ENCODE results near the gene CASP10. TPM values are rescaled to one million over a fixed set of nuclear protein-coding genes. Genes with fewer than 3 reads are reported as not detected.
A peak's percentile ranks its signal among the peaks of the same experiment; 100 is the strongest.

Gene CASP10
- total and polyA plus RNA-seq, 2 experiments from 2014 or later: 1.6 to 11.0 TPM

DNA sequence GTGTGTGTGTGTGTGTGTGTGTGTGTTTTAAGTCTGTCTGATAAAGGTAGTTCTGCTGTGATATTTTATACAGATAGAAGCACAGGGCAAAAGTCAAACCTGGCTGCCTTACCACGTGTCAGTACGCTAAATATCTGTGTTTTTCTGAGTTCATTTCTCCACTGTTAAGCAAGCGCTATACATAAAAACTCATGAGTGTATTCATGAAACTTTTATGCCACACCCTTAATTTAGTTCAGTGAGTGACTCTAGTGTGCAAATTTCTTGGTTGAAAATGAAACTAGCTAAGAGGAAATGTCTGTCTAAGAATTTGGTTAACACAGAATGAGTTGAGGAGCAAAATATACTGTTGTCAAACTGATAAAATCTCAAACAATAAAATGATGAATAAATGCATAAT lies 11.2 kb downstream of the CASP10 start:
- no peaks in the 10 kb centered on the region for H3K27me3 ChIP-seq
- no peak overlapping the region for H3K27ac ChIP-seq
- no peak for TF ChIP-seq CTCF (IDR thresholded peaks at IDR 0.05; ENCODE audit: poor library complexity)
- TF ChIP-seq EZH2phosphoT487 (IDR thresholded peaks at IDR 0.05; ENCODE audit: low read depth, severe bottlenecking, unreplicated experiment): no peak
- TF ChIP-seq EZH2 (IDR thresholded peaks at IDR 0.05; ENCODE audit: borderline replicate concordance): no peak
- no peaks in the 10 kb centered on the region for H3K36me3 ChIP-seq (replicated peaks; ENCODE audit: insufficient read depth, low read depth)
- no peak overlapping the region for H3K4me2 ChIP-seq
- WGBS (ENCODE audit: low lambda C conversion rate, missing lambda C conversion rate): 82% methylated on average over 3 of the region's 3 CpGs
- no peaks in the 10 kb centered on the region for H4K20me1 ChIP-seq (ENCODE audit: insufficient read depth, poor library complexity, severe bottlenecking)
- no peaks in the 10 kb centered on the region for H3K9me2 ChIP-seq (replicated peaks; ENCODE audit: insufficient read depth)
- no peaks in the 10 kb centered on the region for H3K79me2 ChIP-seq
- no peak for DNase-seq (ENCODE audit: low spot score)
- peaks cover 8% of the 10 kb centered on the region for H3K4me1 ChIP-seq (ENCODE audit: insufficient read depth)
- no peaks in the 10 kb centered on the region for H3K9me3 ChIP-seq (ENCODE audit: low read depth)
- no peak overlapping the region for H3K4me3 ChIP-seq
- no peak overlapping the region for H2AFZ ChIP-seq

GRCh38 chr2:201195331-201195730 lies 12.4 kb downstream of the CASP10 start:
- Histone ChIP-seq H3K27ac (peak overlapping the region; percentile 37), H3K9me2 (replicated peaks; ENCODE audit: insufficient read depth) (no peaks in the 10 kb centered on the region), H3K9me3 (ENCODE audit: low read depth) (no peaks in the 10 kb centered on the region), H3K27me3 (no peaks in the 10 kb centered on the region), H2AFZ (no peak overlapping the region), H4K20me1 (ENCODE audit: insufficient read depth, poor library complexity, severe bottlenecking) (no peaks in the 10 kb centered on the region), H3K4me3 (no peak overlapping the region), H3K36me3 (replicated peaks; ENCODE audit: insufficient read depth, low read depth) (no peaks in the 10 kb centered on the region), H3K79me2 (no peaks in the 10 kb centered on the region), H3K4me1 (ENCODE audit: insufficient read depth) (peaks cover 8% of the 10 kb centered on the region), H3K4me2 (peak overlapping the region; percentile 49)
- WGBS (ENCODE audit: low lambda C conversion rate, missing lambda C conversion rate): 81% methylated on average over 3 of the region's 3 CpGs
- DNase-seq (ENCODE audit: low spot score): no peak
- TF ChIP-seq EZH2phosphoT487 (IDR thresholded peaks at IDR 0.05; ENCODE audit: low read depth, severe bottlenecking, unreplicated experiment) (no peak), CTCF (IDR thresholded peaks at IDR 0.05; ENCODE audit: poor library complexity) (no peak), EZH2 (IDR thresholded peaks at IDR 0.05; ENCODE audit: borderline replicate concordance) (no peak)

DNA sequence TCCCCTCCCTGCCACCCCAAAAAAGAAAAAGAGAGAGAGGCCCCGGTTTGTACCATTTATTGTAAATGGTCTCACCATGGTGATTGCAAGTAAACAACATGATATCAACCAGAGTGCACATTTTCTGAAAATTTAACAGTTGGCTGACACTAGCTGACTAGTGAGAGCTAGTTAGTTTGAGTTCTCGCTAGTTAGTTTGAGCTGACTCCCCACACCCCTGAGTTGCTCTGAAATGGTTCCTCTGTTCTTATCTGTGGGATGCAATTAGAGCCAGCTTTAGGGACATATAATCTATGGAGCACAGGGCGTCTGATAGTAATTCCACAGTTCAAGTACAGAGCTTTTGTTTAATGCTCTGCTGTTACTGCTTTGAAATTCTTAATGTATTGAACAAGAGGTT lies 13.1 kb downstream of the CASP10 start:
- no peaks in the 10 kb centered on the region for H3K27me3 ChIP-seq
- no peak overlapping the region for H2AFZ ChIP-seq
- H3K36me3 ChIP-seq (replicated peaks; ENCODE audit: insufficient read depth, low read depth): no peaks in the 10 kb centered on the region
- no peaks in the 10 kb centered on the region for H4K20me1 ChIP-seq (ENCODE audit: insufficient read depth, poor library complexity, severe bottlenecking)
- no peak overlapping the region for H3K4me3 ChIP-seq
- no peak for TF ChIP-seq CTCF (IDR thresholded peaks at IDR 0.05; ENCODE audit: poor library complexity)
- peak overlapping the region; percentile 49 for H3K4me2 ChIP-seq
- H3K9me3 ChIP-seq (ENCODE audit: low read depth): no peaks in the 10 kb centered on the region
- peaks cover 8% of the 10 kb centered on the region for H3K4me1 ChIP-seq (ENCODE audit: insufficient read depth)
- no peaks in the 10 kb centered on the region for H3K79me2 ChIP-seq
- H3K27ac ChIP-seq: peak overlapping the region; percentile 37
- no peak for DNase-seq (ENCODE audit: low spot score)
- no peaks in the 10 kb centered on the region for H3K9me2 ChIP-seq (replicated peaks; ENCODE audit: insufficient read depth)
- WGBS (ENCODE audit: low lambda C conversion rate, missing lambda C conversion rate): 69% methylated on average over 3 of the region's 3 CpGs

DNA sequence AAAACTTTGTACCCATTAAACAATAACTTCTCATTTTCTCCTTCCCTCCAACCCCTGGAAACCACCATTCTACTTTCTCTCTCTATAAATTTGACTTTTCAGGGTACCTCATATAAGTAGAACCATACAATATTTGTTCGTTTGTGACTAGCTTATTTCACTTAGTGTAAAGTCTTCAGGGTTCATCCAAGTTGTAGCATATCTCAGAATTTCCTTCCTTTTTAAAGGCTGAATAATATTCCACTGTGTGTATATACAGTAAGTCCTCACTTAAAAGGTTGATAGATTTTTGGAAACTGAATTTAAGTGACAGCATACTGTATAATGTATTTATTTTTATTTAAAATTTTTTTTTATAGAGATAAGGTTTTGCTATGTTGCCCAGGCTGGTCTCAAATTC lies 13.9 kb downstream of the CASP10 start:
- Histone ChIP-seq H3K4me3 (no peak overlapping the region), H3K4me2 (no peak overlapping the region), H3K4me1 (ENCODE audit: insufficient read depth) (peaks cover 8% of the 10 kb centered on the region), H2AFZ (no peak overlapping the region), H3K9me3 (ENCODE audit: low read depth) (no peaks in the 10 kb centered on the region), H3K27ac (no peak overlapping the region), H3K27me3 (no peaks in the 10 kb centered on the region), H4K20me1 (ENCODE audit: insufficient read depth, poor library complexity, severe bottlenecking) (no peaks in the 10 kb centered on the region), H3K36me3 (replicated peaks; ENCODE audit: insufficient read depth, low read depth) (no peaks in the 10 kb centered on the region), H3K79me2 (no peaks in the 10 kb centered on the region), H3K9me2 (replicated peaks; ENCODE audit: insufficient read depth) (no peaks in the 10 kb centered on the region)
- 82% methylated on average over 1 of the region's 1 CpG for WGBS (ENCODE audit: low lambda C conversion rate, missing lambda C conversion rate)
- no peak for TF ChIP-seq EZH2phosphoT487 (IDR thresholded peaks at IDR 0.05; ENCODE audit: low read depth, severe bottlenecking, unreplicated experiment)
- no peak for TF ChIP-seq EZH2 (IDR thresholded peaks at IDR 0.05; ENCODE audit: borderline replicate concordance)
- no peak for TF ChIP-seq CTCF (IDR thresholded peaks at IDR 0.05; ENCODE audit: poor library complexity)
- DNase-seq (ENCODE audit: low spot score): no peak
